ENCODE data around the gene P4HTM.
A peak's percentile ranks its signal among the peaks of the same experiment; 100 is the strongest.
"Not testable (repeated sequence)": the region's sequence is repeated elsewhere in the genome, so short reads cannot be mapped to it uniquely, and the experiment has no call there.

The P4HTM gene

DNA sequence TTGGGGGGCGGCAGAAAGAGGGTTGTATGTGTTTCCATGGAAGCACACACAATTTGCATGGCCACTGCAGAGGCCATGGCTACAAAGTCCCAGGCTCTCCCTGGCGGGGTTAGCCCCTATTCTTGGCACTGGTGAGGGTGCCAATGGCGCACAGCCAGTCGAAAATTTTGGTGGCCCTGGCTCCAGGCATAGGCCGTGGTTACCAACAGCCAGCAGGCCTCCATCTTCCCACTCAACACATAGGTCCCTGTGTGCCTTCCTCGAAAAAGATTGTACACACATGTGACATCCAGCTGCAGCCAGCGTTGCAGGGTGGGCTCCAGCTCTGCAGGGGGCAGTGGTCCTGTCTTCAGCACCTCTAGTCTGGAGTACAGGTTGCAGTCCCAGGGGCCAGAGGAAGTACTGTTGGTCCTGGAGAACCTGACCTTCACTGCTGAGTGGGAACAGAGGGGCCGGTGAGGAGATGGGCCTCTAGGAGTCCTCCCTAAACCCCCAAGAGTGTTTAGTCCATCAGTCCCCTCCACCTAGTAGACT lies 7.1 kb downstream of the P4HTM start:
- Mint-ChIP-seq H3K9me3 (no peaks in the 10 kb centered on the region), H3K36me3 (ENCODE audit: low read depth) (peaks cover 6% of the 10 kb centered on the region), H3K4me1 (ENCODE audit: low read depth) (peaks cover 22% of the 10 kb centered on the region), H3K27ac (no peak overlapping the region), H3K27me3 (no peaks in the 10 kb centered on the region), H3K4me3 (no peak overlapping the region)

DNA sequence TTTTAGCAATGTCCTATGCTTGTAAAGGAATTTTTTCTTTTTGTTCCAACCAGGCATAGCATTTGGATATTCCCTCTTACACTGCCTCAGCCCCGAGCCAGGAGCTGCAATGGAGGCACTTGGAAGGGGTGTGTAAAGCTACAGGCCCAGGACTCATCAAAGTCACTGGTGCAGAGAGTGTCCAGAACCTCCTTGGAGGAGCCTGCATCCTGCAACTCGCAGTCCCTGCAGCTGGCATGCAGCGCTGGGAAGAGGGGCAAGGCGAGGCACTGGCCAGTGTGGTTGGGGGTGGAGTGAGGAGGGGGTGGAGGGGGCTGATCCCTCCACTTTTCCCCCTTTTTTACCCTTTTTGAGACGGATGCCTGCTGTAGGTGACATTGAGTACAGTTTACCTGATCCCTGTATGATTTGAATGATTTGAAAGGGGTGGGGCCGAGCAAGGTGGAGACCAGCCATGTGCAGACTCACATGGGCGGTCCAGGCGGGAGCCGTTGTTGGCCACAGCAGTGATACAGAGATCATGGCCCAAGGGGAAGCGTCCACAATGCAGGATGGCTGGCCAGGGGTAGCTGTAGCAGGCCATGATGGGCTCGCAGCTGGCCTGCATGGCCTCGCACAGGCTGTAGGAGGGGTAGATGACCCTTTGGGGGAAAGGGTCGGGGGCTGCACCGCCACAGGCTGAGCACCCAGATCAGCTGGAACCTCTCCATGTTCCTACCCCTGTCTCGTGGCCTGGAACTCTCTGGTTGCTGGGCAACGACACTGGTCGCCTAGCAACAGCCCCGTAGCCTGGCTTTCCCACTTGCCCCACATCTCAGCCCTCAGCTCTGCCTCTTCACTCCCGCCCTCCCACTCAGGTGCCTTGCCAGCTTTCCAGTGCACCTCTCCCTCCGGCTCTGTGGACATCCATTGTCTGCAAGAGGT lies 7.9 kb downstream of the P4HTM start:
- H3K27ac Mint-ChIP-seq: no peak overlapping the region

DNA sequence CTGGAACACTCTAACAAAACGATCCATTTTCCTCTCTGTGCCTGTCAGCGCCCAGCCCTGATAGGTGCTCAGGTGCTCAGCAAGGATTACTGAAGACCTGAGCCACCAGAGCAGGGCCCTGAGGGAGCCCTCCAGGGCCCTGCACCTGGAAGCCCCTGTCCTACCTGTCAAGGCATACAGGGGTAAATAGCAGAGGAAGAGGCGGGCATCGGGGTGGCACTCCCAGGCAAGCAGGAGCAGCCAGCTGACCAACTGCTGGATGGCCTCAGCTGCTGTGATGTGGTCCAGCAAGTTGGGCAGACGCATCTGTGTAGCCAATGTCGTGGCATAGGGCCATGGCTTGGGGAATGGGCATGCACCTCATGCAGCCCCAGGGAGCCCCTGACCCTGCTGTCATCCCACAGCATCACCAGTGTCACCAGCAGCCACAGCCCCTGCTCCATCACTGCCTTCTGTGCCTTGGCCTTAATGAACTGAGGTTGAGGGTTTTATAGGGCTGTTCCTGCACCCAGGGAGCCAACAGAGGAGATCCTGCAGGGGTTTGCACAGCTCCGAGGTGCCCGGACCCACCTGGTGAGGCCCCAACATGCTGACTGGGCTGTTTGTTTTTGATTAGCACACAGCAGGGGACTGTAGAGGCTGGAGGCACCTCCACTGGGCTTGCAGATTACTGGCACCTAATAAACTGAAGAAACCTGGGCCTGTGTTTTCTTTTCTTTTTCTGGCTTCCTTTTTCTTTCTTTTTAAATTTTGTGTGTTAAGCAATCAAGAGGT lies 9.2 kb downstream of the P4HTM start:
- H3K27ac Mint-ChIP-seq: no peak overlapping the region

More for the DNA sequence above, 7.9 kb downstream of the P4HTM start:
- Mint-ChIP-seq H3K4me3 (no peak overlapping the region), H3K27me3 (no peaks in the 10 kb centered on the region), H3K9me3 (no peaks in the 10 kb centered on the region), H3K4me1 (ENCODE audit: low read depth) (peaks cover 21% of the 10 kb centered on the region), H3K36me3 (ENCODE audit: low read depth) (peaks cover 6% of the 10 kb centered on the region)

DNA sequence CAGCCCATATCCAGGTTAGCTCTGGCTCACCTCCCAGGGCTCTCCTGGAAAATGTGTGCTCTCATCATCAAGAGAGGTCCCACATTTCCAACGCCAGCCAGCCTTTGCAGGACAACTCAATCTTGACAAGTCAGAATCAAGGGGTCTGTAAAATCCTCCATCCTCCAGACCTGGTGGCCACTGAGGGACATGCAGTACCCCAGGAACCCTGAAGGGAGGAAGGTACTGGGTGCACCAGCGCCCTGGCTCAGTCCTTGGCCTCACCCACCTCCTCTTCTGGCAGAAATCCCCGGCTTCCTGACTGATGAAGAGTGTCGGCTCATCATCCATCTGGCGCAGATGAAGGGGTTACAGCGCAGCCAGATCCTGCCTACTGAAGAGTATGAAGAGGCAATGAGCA lies 11.1 kb downstream of the P4HTM start:
- Mint-ChIP-seq H3K27ac (no peak overlapping the region), H3K9me3 (no peaks in the 10 kb centered on the region), H3K27me3 (no peaks in the 10 kb centered on the region), H3K4me3 (no peak overlapping the region), H3K4me1 (ENCODE audit: low read depth) (peaks cover under 1% of the 10 kb centered on the region), H3K36me3 (ENCODE audit: low read depth) (no peaks in the 10 kb centered on the region)

More for the DNA sequence above, 9.2 kb downstream of the P4HTM start:
- Mint-ChIP-seq H3K36me3 (ENCODE audit: low read depth) (peaks cover 6% of the 10 kb centered on the region), H3K9me3 (no peaks in the 10 kb centered on the region), H3K4me1 (ENCODE audit: low read depth) (peaks cover 10% of the 10 kb centered on the region), H3K4me3 (no peak overlapping the region), H3K27me3 (no peaks in the 10 kb centered on the region)

- Mint-ChIP-seq H3K27me3 (no peaks in the 10 kb centered on the region), H3K4me3 (no peak overlapping the region), H3K4me1 (ENCODE audit: low read depth) (peaks cover 24% of the 10 kb centered on the region), H3K36me3 (ENCODE audit: low read depth) (peaks cover 14% of the 10 kb centered on the region), H3K27ac (no peak overlapping the region), H3K9me3 (no peaks in the 10 kb centered on the region)
Measured at GRCh38 chr3:49004352-49005302, 14.6 kb downstream of the P4HTM start.

GRCh38 chr3:49005303-49005680 lies 15.3 kb downstream of the P4HTM start:
- H3K36me3 Mint-ChIP-seq (ENCODE audit: low read depth): peaks cover 14% of the 10 kb centered on the region
- H3K27me3 Mint-ChIP-seq: no peaks in the 10 kb centered on the region
- H3K27ac Mint-ChIP-seq: no peak overlapping the region
- H3K4me3 Mint-ChIP-seq: no peak overlapping the region
- H3K4me1 Mint-ChIP-seq (ENCODE audit: low read depth): peaks cover 25% of the 10 kb centered on the region
- H3K9me3 Mint-ChIP-seq: no peaks in the 10 kb centered on the region

GRCh38 chr3:49005998-49006397 lies 16.0 kb downstream of the P4HTM start:
- Mint-ChIP-seq H3K27me3 (no peaks in the 10 kb centered on the region), H3K4me3 (peak overlapping the region; percentile 94), H3K27ac (no peak overlapping the region), H3K4me1 (ENCODE audit: low read depth) (peaks cover 25% of the 10 kb centered on the region), H3K9me3 (no peaks in the 10 kb centered on the region), H3K36me3 (ENCODE audit: low read depth) (peaks cover 14% of the 10 kb centered on the region)

DNA sequence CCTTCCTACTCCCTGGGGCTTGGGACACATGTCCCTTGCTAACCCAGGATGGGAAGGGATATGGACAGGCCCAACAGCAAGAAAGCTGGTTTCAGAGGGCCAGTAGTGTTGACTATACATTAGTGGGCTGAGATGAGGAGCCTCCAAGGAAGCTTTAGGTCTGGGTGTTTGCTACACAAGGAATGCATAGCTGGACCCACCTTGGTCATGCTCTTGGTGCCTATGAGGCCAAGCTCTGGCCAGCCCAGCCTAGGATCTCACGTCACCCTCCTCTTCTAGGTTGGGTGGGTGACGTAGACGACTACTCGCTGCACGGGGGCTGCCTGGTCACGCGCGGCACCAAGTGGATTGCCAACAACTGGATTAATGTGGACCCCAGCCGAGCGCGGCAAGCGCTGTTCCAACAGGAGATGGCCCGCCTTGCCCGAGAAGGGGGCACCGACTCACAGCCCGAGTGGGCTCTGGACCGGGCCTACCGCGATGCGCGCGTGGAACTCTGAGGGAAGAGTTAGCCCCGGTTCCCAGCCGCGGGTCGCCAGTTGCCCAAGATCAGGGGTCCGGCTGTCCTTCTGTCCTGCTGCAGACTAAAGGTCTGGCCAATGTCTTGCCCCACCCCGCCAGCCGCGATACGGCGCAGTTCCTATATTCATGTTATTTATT lies 16.5 kb downstream of the P4HTM start:
- Mint-ChIP-seq H3K36me3 (ENCODE audit: low read depth) (peaks cover 14% of the 10 kb centered on the region), H3K27ac (peak overlapping the region; percentile 97), H3K4me3 (peak overlapping the region; percentile 94), H3K4me1 (ENCODE audit: low read depth) (peaks cover 25% of the 10 kb centered on the region), H3K9me3 (no peaks in the 10 kb centered on the region), H3K27me3 (no peaks in the 10 kb centered on the region)

DNA sequence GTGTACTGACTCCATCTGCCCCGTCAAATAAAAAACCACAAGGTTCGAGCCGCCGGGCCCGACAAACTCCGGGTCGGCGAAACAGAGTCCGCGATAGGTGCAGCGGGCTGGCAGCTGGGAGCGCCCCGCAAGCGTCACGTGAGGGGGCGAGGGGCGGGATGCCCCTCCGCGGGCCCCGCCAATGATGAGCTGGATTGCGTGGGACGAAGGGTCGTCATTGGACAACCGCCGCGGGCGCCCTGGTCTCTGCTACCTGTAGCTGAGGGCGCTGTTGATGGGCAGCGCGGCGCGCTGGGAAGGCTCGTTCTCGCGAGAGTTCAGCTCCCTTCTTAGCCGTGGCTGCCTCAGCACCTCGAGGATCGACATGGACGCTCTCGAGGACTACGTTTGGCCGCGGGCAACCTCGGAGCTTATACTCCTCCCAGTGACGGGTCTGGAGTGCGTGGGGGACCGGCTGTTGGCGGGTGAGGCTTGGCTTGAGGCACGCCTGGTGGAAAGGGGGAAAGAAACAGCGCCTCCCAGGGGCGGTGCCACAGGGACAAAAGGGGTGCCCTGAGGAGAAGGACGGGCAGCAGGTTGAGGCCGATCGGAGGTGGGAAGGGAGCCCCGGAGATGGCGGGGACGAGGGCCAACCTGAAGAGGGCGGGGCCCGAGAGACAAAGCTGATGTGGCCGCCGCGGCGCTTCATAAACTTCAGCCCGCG lies 17.2 kb downstream of the P4HTM start, which contains the start of gene WDR6:
WDR6 (plus strand) TSS at position 324 of the 703 bp plus-strand sequence; CDS start at position 365, 41 bp downstream.
- Mint-ChIP-seq H3K27ac (peak within 1 kb of the TSS; percentile 97), H3K4me1 (ENCODE audit: low read depth) (peaks cover 25% of the 10 kb centered on the region), H3K4me3 (peak within 1 kb of the TSS; percentile 94), H3K27me3 (no peaks in the 10 kb centered on the region), H3K9me3 (no peaks in the 10 kb centered on the region), H3K36me3 (ENCODE audit: low read depth) (peaks cover 19% of the 10 kb centered on the region)

DNA sequence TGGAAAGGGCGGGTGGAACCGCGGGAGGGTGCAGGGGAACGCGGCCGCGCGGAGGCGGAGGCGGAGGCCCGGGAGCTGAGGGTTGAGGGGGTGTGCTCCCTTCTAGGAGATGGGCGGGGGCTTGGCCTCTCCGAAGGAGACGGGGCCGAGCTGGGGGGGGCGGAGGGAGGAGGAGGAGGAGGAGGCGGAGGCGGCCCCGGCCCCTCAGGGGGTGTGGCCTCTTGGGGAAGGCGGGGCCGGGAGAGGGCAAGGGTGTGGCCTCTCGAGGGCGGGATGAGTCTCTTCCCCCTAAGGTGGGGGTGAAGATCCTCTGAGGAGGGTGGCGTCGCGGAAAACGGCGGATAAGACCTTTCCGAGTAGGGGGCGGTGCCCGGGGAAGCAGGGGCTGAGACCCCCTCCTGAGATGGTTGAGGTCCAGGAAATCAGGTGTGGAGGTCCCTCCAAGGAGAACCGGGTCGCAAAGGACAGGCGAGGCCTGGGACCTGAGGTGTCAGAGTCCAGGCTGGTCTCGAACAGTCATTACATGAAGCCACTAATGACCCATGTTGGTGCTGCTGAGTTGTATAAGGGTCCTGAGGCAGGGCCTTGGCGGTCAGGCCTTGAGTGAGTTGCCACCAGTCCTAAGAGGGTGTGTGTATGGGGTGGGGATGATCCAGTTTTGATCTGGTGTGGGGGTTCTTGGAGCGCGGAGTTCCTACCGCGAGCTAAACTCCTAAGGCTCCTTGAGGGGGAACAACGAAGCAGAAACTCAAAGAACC lies 17.9 kb downstream of the P4HTM start:
- H3K9me3 Mint-ChIP-seq: no peaks in the 10 kb centered on the region
- no peaks in the 10 kb centered on the region for H3K27me3 Mint-ChIP-seq
- peaks cover 19% of the 10 kb centered on the region for H3K36me3 Mint-ChIP-seq (ENCODE audit: low read depth)
- peaks cover 25% of the 10 kb centered on the region for H3K4me1 Mint-ChIP-seq (ENCODE audit: low read depth)
- H3K27ac Mint-ChIP-seq: peak overlapping the region; percentile 97
- H3K4me3 Mint-ChIP-seq: peak overlapping the region; percentile 94

- H3K27me3 Mint-ChIP-seq, H3K9me3 Mint-ChIP-seq: not testable (repeated sequence)
- peak overlapping the region; percentile 97 for H3K27ac Mint-ChIP-seq
- peaks cover 19% of the 10 kb centered on the region for H3K36me3 Mint-ChIP-seq (ENCODE audit: low read depth)
- peak overlapping the region; percentile 94 for H3K4me3 Mint-ChIP-seq
- peaks cover 25% of the 10 kb centered on the region for H3K4me1 Mint-ChIP-seq (ENCODE audit: low read depth)
Measured at GRCh38 chr3:49008627-49009026, 18.6 kb downstream of the P4HTM start.

- peaks cover 19% of the 10 kb centered on the region for H3K36me3 Mint-ChIP-seq (ENCODE audit: low read depth)
- H3K27ac Mint-ChIP-seq: peak overlapping the region; percentile 58
- no peaks in the 10 kb centered on the region for H3K27me3 Mint-ChIP-seq
- no peak overlapping the region for H3K4me3 Mint-ChIP-seq
- H3K9me3 Mint-ChIP-seq: no peaks in the 10 kb centered on the region
- H3K4me1 Mint-ChIP-seq (ENCODE audit: low read depth): peaks cover 25% of the 10 kb centered on the region
Measured at GRCh38 chr3:49009396-49009795, 19.4 kb downstream of the P4HTM start.

Data from stimulated activated naive CD8-positive, alpha-beta T cell treated with anti-CD3 and anti-CD28 coated beads, Interleukin-15, Interleukin-2, amounts not matched to agents 100 ng/mL and 50 ng/mL, for 24 hours (primary cell).